ENCODE data around the gene CHSY1. TPM values are rescaled to one million over a fixed set of nuclear protein-coding genes. Genes with fewer than 3 reads are reported as not detected.

The CHSY1 gene
- polyA plus RNA-seq, 2 of the 4 experiments (the other 2 are of a cell fraction) = 16.0 to 28.1 TPM

- POLR2A ChIA-PET = no interaction called here
Measured at GRCh38 chr15:101264011-101264410, 12.2 kb upstream of the CHSY1 start.

GRCh38 chr15:101262551-101262950, 10.7 kb upstream of the CHSY1 start:
- no peaks in the 10 kb centered on the region for H3K9me3 ChIP-seq
- FAIRE-seq (no peak), ATAC-seq (no peak), DNase-seq (ENCODE audit: low read depth in 1 of 2, low spot score in 1 of 2) (no peak)
- no peak overlapping the region for H3K4me3 ChIP-seq
- 38% methylated on average over 4 of the region's 4 CpGs for WGBS (ENCODE audit: missing lambda C conversion rate)
- H3K27ac ChIP-seq = no peak overlapping the region
- ChIA-PET POLR2A (interaction anchor here (0.5 to 0.6 kb wide), 2 partner anchors 67 to 461 kb away, joined by 3 to 6 read pairs; partner anchors contain the start of gene TARS3), CTCF (interaction anchor here (1.2 to 5.4 kb wide), 8 partner anchors 8 to 344 kb away, joined by 3 to 45 read pairs (median 8); no protein-coding TSS in a partner anchor)
- 0 out of 3 replicates have a peak, but pooled peaks cover 3% of the 10 kb centered on the region for H3K4me1 ChIP-seq
- no peak for TF ChIP-seq GATA3 (IDR thresholded peaks at IDR 0.05; ENCODE audit: borderline replicate concordance)
- H3K4me2 ChIP-seq = no peak overlapping the region

More at GRCh38 chr15:101264011-101264410, 12.2 kb upstream of the CHSY1 start:
- no peak overlapping the region for H3K4me3 ChIP-seq
- no peaks in the 10 kb centered on the region for H3K9me3 ChIP-seq
- TF ChIP-seq FOSB (CRISPR knock-in tag; IDR thresholded peaks at IDR 0.05) = no peak
- TF ChIP-seq KDM1A (IDR thresholded peaks at IDR 0.05; ENCODE audit: low read depth) = no peak
- TF ChIP-seq CHD2 (IDR thresholded peaks at IDR 0.05; ENCODE audit: low read length, partially characterized antibody) = no peak
- TF ChIP-seq E2F6 (IDR thresholded peaks at IDR 0.05; ENCODE audit: borderline replicate concordance, low read depth) = no peak
- no peak for TF ChIP-seq ESRRA (IDR thresholded peaks at IDR 0.05; ENCODE audit: borderline replicate concordance, low read length)
- TF ChIP-seq NPAS2 (CRISPR knock-in tag; IDR thresholded peaks at IDR 0.05; ENCODE audit: borderline replicate concordance) = no peak
- no peak for TF ChIP-seq HOXB13 (CRISPR knock-in tag; IDR thresholded peaks at IDR 0.05; ENCODE audit: low read depth)
- TF ChIP-seq MAX (IDR thresholded peaks at IDR 0.05) = no peak
- TF ChIP-seq EHF (CRISPR knock-in tag; IDR thresholded peaks at IDR 0.05) = no peak
- no peak for TF ChIP-seq ELK1 (IDR thresholded peaks at IDR 0.05; ENCODE audit: low read depth, low read length)
- no peak for TF ChIP-seq RNF2 (IDR thresholded peaks at IDR 0.05; ENCODE audit: borderline replicate concordance, low read depth)
- TF ChIP-seq BHLHE40 (IDR thresholded peaks at IDR 0.05; ENCODE audit: low read depth, low read length) = no peak
- TF ChIP-seq FOSL2 (IDR thresholded peaks at IDR 0.05) = no peak
- TF ChIP-seq FOSL2 (CRISPR knock-in tag; IDR thresholded peaks at IDR 0.05) = no peak
- CTCF ChIA-PET = interaction anchor here (1.1 to 5.4 kb wide), 3 partner anchors 9 to 248 kb away, joined by 6 to 45 read pairs (median 6); no protein-coding TSS in a partner anchor
- no peaks in the 10 kb centered on the region for H3K4me1 ChIP-seq
- no peak overlapping the region for H3K4me2 ChIP-seq
- H3K27ac ChIP-seq = no peak overlapping the region
- FAIRE-seq = no peak
- no peak for DNase-seq (ENCODE audit: low read depth in 1 of 2, low spot score in 1 of 2)
- ATAC-seq = no peak
- 90% methylated on average over 4 of the region's 4 CpGs for WGBS (ENCODE audit: missing lambda C conversion rate)

- no peak overlapping the region for H3K27ac ChIP-seq
- H3K4me2 ChIP-seq = peak overlapping the region; percentile 55
- ATAC-seq = peak; percentile 78 to 88
- 0 out of 3 replicates have a peak, but pooled peaks cover 3% of the 10 kb centered on the region for H3K4me1 ChIP-seq
- ChIA-PET CTCF (interaction anchor here (0.6 to 9.0 kb wide), 54 partner anchors 10 to 641 kb away, joined by 3 to 275 read pairs (median 4); no protein-coding TSS in a partner anchor), POLR2A (interaction anchor here (0.5 kb wide), 1 partner anchor 12 kb away, joined by 3 read pairs; no protein-coding TSS in a partner anchor)
- peak; percentile 61 to 79 for DNase-seq (ENCODE audit: low read depth in 1 of 2, low spot score in 1 of 2)
- H3K4me3 ChIP-seq = no peak overlapping the region
- no peaks in the 10 kb centered on the region for H3K9me3 ChIP-seq
- 24% methylated on average over 11 of the region's 11 CpGs for WGBS (ENCODE audit: missing lambda C conversion rate)
- peak; percentile 93 for TF ChIP-seq SMC3 (IDR thresholded peaks at IDR 0.05)
- peak; percentile 99 for TF ChIP-seq CTCF (IDR thresholded peaks at IDR 0.05)
- TF ChIP-seq NFE2L2 (conservative IDR thresholded peaks at IDR 0.05; ENCODE audit: low read length) = no peak
- TF ChIP-seq HMGXB4 (CRISPR knock-in tag; IDR thresholded peaks at IDR 0.05; ENCODE audit: borderline replicate concordance) = no peak
- no peak for TF ChIP-seq BCL3 (IDR thresholded peaks at IDR 0.05)
- peak; percentile 99 to 100 for TF ChIP-seq RAD21 (conservative IDR thresholded peaks at IDR 0.05 in 1 of 2, IDR thresholded peaks at IDR 0.05 in 1 of 2)
- peak; percentile 84 for FAIRE-seq
Measured at GRCh38 chr15:101258238-101259144, 6.6 kb upstream of the CHSY1 start.

Measured in A549 (cell line).